WTC11 (cell line): Measurements from ENCODE around the gene KBTBD13.

ENCODE experiments used
- CBFB ChIP-seq: sonication (generic); formaldehyde crosslinking; IDR thresholded peaks from 2 replicates; pipeline ENCODE4 v1.8.1; 2022; ENCODE audit warnings: mild to moderate bottlenecking, low read depth, missing genetic modification reagents
- ELF4 ChIP-seq: sonication (generic); formaldehyde crosslinking; IDR thresholded peaks from 2 replicates; pipeline ENCODE4 v1.8.1; 2022; ENCODE audit warnings: low read depth, mild to moderate bottlenecking, moderate library complexity, missing genetic modification reagents
- NR2C2 ChIP-seq: sonication (generic); formaldehyde crosslinking; IDR thresholded peaks from 2 replicates; pipeline ENCODE4 v1.8.0; 2022; ENCODE audit warnings: mild to moderate bottlenecking, missing genetic modification reagents
- TEAD4 ChIP-seq: sonication (generic); formaldehyde crosslinking; IDR thresholded peaks from 2 replicates; pipeline ENCODE4 v1.8.0; 2022; ENCODE audit warnings: mild to moderate bottlenecking, missing genetic modification reagents
- ZNF138 ChIP-seq: sonication (generic); formaldehyde crosslinking; conservative IDR thresholded peaks from 2 replicates; pipeline ENCODE4 v1.8.1; 2022; ENCODE audit warnings: mild to moderate bottlenecking, moderate library complexity, missing genetic modification reagents
- TF ChIP-seq, protein P1 (sequence below): fragments of 200-600 bp; IDR thresholded peaks from 2 replicates; pipeline ENCODE4 v1.8.0; 2022; ENCODE audit warnings: antibody characterized with exemption
- TF ChIP-seq, protein P2 (sequence below): sonication (generic); formaldehyde crosslinking; IDR thresholded peaks from 2 replicates; pipeline ENCODE4 v1.8.0; 2022; ENCODE audit warnings: mild to moderate bottlenecking, missing genetic modification reagents
- TF ChIP-seq, protein P3 (sequence below): fragments of 250-450 bp; sonication (Bioruptor Pico); IDR thresholded peaks from 2 replicates; pipeline ENCODE4 v2.1.2; 2022; ENCODE audit warnings: mild to moderate bottlenecking, moderate library complexity
- TF ChIP-seq, protein P4 (sequence below): sonication (generic); formaldehyde crosslinking; IDR thresholded peaks from 2 replicates; pipeline ENCODE4 v1.8.1; 2023; ENCODE audit warnings: mild to moderate bottlenecking, missing genetic modification reagents, moderate library complexity

DNA sequence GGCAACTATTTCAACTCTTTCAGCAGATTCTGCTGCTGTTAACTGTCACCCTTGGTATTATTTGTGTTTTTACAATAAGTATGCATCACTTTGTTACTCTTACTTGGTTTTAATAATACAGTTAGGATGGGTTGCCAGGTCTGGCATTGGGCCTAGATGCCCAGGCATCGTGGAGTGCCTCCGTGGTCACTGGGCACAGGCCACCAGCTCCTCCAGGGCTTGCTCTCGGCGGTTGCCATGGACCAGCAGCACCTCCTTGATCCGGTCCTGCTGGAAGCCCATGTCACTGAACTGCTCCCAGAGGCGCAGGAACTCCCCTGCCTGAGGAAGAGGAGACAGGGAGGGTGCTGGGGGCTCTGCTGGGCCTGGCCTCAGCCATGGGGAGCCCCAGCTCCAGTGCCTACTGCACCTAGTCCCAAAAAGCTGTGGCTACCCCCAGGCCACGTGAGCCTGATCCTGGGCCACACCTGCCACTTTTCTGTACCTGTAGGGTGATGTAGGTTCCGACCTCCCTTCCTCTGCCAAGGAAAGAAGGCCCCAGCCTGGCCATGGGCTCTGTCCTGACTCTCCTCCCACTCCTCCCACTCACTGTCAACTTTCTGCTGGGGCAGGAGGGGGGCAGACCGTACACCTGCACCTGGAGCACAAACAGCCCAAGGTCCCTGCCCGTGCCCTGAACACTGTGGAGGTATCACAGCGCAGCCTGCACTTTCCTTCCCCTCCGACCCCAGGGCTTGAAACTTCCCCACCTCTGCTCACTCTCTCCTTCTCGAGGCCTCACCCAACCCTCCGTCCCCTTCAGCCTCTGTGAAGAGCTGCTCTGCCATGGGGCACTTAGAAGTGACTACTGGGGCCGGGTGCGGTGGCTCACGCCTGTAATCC, 16.6 kb downstream of the KBTBD13 start:
- TF ChIP-seq, protein P1, sequence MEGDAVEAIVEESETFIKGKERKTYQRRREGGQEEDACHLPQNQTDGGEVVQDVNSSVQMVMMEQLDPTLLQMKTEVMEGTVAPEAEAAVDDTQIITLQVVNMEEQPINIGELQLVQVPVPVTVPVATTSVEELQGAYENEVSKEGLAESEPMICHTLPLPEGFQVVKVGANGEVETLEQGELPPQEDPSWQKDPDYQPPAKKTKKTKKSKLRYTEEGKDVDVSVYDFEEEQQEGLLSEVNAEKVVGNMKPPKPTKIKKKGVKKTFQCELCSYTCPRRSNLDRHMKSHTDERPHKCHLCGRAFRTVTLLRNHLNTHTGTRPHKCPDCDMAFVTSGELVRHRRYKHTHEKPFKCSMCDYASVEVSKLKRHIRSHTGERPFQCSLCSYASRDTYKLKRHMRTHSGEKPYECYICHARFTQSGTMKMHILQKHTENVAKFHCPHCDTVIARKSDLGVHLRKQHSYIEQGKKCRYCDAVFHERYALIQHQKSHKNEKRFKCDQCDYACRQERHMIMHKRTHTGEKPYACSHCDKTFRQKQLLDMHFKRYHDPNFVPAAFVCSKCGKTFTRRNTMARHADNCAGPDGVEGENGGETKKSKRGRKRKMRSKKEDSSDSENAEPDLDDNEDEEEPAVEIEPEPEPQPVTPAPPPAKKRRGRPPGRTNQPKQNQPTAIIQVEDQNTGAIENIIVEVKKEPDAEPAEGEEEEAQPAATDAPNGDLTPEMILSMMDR, result no peak
- TF ChIP-seq, protein P2, sequence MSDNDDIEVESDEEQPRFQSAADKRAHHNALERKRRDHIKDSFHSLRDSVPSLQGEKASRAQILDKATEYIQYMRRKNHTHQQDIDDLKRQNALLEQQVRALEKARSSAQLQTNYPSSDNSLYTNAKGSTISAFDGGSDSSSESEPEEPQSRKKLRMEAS, result no peak
- TF ChIP-seq CBFB (CRISPR knock-in tag) (no peak), NR2C2 (CRISPR knock-in tag) (no peak), ZNF138 (CRISPR knock-in tag) (no peak), TEAD4 (CRISPR knock-in tag) (no peak), ELF4 (CRISPR knock-in tag) (no peak)
- TF ChIP-seq, protein P3, sequence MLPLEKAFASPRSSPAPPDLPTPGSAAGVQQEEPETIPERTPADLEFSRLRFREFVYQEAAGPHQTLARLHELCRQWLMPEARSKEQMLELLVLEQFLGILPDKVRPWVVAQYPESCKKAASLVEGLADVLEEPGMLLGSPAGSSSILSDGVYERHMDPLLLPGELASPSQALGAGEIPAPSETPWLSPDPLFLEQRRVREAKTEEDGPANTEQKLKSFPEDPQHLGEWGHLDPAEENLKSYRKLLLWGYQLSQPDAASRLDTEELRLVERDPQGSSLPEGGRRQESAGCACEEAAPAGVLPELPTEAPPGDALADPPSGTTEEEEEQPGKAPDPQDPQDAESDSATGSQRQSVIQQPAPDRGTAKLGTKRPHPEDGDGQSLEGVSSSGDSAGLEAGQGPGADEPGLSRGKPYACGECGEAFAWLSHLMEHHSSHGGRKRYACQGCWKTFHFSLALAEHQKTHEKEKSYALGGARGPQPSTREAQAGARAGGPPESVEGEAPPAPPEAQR (CRISPR knock-in tag), result no peak
- TF ChIP-seq, protein P4, sequence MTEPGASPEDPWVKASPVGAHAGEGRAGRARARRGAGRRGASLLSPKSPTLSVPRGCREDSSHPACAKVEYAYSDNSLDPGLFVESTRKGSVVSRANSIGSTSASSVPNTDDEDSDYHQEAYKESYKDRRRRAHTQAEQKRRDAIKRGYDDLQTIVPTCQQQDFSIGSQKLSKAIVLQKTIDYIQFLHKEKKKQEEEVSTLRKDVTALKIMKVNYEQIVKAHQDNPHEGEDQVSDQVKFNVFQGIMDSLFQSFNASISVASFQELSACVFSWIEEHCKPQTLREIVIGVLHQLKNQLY (CRISPR knock-in tag), result no peak
